ENCODE measurements around the gene INTS4.
"Not testable (repeated sequence)": the region's sequence is repeated elsewhere in the genome, so short reads cannot be mapped to it uniquely, and the experiment has no call there.

DNA sequence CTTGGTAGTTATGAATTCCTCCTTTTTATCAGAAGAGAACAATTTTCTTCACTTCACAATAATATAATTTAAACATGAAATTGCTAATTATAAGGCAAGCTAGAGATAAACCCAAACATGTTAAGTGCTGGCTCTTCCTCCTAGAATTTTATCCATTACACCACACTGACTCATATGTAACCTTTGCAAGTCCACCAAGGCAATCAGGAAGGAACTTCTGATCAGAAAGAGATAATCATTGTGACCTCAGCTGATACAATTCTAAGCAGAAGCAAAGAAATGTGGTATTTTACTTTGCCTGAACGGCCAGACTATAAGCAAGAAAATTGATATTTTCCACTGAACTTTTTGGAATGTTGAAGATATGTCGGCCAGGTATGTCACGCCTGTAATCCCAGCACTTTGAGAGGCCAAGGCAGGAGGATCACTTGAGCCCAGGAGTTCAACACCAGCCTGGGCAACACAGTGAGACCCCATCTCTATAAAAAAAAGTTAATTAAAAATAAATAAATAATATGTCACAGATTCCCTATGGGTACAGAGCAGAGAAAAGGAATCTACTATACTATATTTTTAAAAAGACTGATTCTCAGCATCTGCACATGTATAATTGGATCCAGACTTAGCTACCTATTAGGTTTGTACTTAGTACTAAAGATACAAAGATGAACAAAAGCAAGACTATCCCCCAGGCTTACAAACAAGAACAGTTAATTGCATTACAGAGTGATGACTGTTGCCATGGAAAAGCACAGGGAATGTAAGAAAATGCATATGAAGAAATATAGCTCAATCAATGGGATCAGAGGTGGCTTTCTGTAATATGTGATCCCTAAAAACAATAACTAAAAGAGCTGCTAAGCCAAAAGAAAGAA lies 63.9 kb downstream of the INTS4 start:
- TF ChIP-seq, protein P1, sequence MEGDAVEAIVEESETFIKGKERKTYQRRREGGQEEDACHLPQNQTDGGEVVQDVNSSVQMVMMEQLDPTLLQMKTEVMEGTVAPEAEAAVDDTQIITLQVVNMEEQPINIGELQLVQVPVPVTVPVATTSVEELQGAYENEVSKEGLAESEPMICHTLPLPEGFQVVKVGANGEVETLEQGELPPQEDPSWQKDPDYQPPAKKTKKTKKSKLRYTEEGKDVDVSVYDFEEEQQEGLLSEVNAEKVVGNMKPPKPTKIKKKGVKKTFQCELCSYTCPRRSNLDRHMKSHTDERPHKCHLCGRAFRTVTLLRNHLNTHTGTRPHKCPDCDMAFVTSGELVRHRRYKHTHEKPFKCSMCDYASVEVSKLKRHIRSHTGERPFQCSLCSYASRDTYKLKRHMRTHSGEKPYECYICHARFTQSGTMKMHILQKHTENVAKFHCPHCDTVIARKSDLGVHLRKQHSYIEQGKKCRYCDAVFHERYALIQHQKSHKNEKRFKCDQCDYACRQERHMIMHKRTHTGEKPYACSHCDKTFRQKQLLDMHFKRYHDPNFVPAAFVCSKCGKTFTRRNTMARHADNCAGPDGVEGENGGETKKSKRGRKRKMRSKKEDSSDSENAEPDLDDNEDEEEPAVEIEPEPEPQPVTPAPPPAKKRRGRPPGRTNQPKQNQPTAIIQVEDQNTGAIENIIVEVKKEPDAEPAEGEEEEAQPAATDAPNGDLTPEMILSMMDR (IDR thresholded peaks at IDR 0.05; ENCODE audit: borderline replicate concordance, extremely low read depth, low read length, poor library complexity, severe bottlenecking), result not testable (repeated sequence)
- TF ChIP-seq EZH2 (IDR thresholded peaks at IDR 0.05; ENCODE audit: borderline replicate concordance, low read depth, low read length, severe bottlenecking), result not testable (repeated sequence)

Data from DND-41 (cell line).